Calu3 (cell line): ENCODE measurements around the gene SLC46A1. TPM values are rescaled to one million over a fixed set of nuclear protein-coding genes. Genes with fewer than 3 reads are reported as not detected.

Experiments used
- BruUV-seq: library from RNA; stranded (reverse); fragments of 400-500 nt; replicated peaks from 2 replicates; lab custom pipeline; 2021; lab: Mats Ljungman, UMichigan
- CTCF ChIA-PET: fragments of 300-600 bp; sonication (Branson Sonifier 250); formaldehyde crosslinking; loops from one replicate; lab custom pipeline; 2022; ENCODE audit warnings: antibody characterized with exemption; lab: Charles Lee
- DNase-seq: peaks from one replicate; pipeline ENCODE4 v3.0.0; 2022
- H3K27ac Mint-ChIP-seq: one replicate; pipeline ENCODE4 v1.8.0; 2022; ENCODE audit warnings: mixed read lengths; ENCODE audit not compliant: unreplicated experiment
- H3K27me3 Mint-ChIP-seq: one replicate; pipeline ENCODE4 v1.8.0; 2022; ENCODE audit warnings: mixed read lengths; ENCODE audit not compliant: unreplicated experiment
- H3K36me3 Mint-ChIP-seq: one replicate; pipeline ENCODE4 v1.8.0; 2022; ENCODE audit warnings: mild to moderate bottlenecking, moderate library complexity, mixed read lengths; ENCODE audit not compliant: insufficient read depth, unreplicated experiment
- H3K4me1 Mint-ChIP-seq: one replicate; pipeline ENCODE4 v1.8.0; 2022; ENCODE audit warnings: mild to moderate bottlenecking, low read depth, mixed read lengths; ENCODE audit not compliant: unreplicated experiment
- H3K4me3 Mint-ChIP-seq: one replicate; pipeline ENCODE4 v1.8.0; 2022; ENCODE audit warnings: mild to moderate bottlenecking, low read depth, moderate library complexity, mixed read lengths; ENCODE audit not compliant: unreplicated experiment
- H3K9me3 Mint-ChIP-seq: one replicate; pipeline ENCODE4 v1.8.0; 2022; ENCODE audit warnings: low read depth, mixed read lengths; ENCODE audit not compliant: unreplicated experiment
- intact Hi-C: fragments of 100-400 bp; cut with micrococcal nuclease; formaldehyde crosslinking; loops from one replicate; pipeline ENCODE4 v1.10.0; 2022; ENCODE audit not compliant: unreplicated experiment
- total RNA-seq: library from RNA; stranded (reverse); gene quantifications from 2 replicates; pipeline ENCODE4 v1.2.3, GENCODE V29; 2022
- TF ChIP-seq, protein P1 (sequence below): fragments of 200-600 bp; IDR thresholded peaks from one replicate; pipeline ENCODE4 v1.8.0; 2022; ENCODE audit warnings: antibody characterized with exemption; ENCODE audit not compliant: unreplicated experiment

Gene SLC46A1
- total RNA-seq, 1 experiment from 2014 or later = 17.0 TPM

DNA sequence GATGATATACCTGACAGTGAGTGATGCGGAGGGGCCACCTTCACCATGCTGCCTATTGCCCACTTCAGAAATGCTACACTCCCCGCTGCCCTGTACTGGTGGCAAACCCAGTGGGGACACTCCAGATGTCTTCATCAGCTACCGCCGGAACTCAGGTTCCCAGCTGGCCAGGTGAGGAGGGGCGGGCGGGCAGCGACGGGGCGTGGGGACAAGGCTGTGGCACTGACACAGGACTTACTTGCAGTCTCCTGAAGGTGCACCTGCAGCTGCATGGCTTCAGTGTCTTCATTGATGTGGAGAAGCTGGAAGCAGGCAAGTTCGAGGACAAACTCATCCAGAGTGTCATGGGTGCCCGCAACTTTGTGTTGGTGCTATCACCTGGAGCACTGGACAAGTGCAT lies 17.9 kb downstream of the SLC46A1 start:
- intact Hi-C loops = no loop called here
- Mint-ChIP-seq H3K9me3 (no peaks in the 10 kb centered on the region), H3K36me3 (peaks cover 16% of the 10 kb centered on the region), H3K4me1 (peaks cover 9% of the 10 kb centered on the region), H3K27ac (no peak overlapping the region), H3K27me3 (peaks cover 13% of the 10 kb centered on the region), H3K4me3 (no peak overlapping the region)
- DNase-seq = no peak
- TF ChIP-seq, protein P1, sequence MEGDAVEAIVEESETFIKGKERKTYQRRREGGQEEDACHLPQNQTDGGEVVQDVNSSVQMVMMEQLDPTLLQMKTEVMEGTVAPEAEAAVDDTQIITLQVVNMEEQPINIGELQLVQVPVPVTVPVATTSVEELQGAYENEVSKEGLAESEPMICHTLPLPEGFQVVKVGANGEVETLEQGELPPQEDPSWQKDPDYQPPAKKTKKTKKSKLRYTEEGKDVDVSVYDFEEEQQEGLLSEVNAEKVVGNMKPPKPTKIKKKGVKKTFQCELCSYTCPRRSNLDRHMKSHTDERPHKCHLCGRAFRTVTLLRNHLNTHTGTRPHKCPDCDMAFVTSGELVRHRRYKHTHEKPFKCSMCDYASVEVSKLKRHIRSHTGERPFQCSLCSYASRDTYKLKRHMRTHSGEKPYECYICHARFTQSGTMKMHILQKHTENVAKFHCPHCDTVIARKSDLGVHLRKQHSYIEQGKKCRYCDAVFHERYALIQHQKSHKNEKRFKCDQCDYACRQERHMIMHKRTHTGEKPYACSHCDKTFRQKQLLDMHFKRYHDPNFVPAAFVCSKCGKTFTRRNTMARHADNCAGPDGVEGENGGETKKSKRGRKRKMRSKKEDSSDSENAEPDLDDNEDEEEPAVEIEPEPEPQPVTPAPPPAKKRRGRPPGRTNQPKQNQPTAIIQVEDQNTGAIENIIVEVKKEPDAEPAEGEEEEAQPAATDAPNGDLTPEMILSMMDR = no peak
- CTCF ChIA-PET = interaction anchor here (0.7 kb wide), 1 partner anchor 31 kb away, joined by 3 read pairs; no protein-coding TSS in a partner anchor
- no TSS peak for BruUV-seq

DNA sequence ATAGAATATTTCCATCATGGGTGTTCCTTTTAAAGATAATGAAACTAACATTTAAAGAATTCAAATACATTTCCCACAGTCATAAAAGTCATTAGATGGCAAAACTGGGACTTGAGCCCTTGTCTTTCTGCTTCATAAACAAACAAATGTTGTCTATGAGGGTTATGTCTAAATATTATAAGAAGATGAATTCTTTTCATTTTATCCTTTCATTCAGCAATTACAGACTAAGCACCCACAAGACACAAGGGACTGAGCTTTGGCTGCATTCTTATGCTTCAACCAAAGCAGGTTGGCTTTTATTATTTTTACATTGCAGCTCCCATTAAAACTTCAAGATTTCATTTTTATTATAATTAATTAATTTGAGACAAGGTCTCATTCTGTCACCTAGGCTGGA lies 19.6 kb downstream of the SLC46A1 start:
- Mint-ChIP-seq H3K27ac (no peak overlapping the region), H3K27me3 (peaks cover 30% of the 10 kb centered on the region)
- BruUV-seq = no TSS peak

DNA sequence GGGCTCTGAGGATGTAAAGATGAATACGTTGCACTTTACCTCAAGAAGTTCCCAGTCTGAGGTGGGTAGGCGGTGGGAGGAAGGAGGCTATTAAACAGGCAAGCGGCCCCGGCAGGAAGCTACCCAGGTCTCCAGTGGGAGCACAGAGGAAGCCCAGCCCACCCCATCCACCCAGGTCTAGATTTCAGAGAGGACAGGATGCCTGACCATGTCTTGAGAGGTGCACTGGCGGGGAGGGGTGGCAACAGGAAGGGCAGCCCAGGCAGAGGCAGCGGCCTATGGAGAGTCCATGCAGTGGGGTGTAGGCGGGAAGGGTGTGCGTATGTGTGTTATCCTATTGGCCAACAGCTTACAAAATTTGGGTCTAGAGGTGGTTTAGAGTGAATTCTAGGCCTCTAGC lies 20.6 kb downstream of the SLC46A1 start:
- Mint-ChIP-seq H3K4me3 (peak overlapping the region; percentile 84), H3K27me3 (peaks cover 40% of the 10 kb centered on the region), H3K27ac (no peak overlapping the region), H3K36me3 (peaks cover 16% of the 10 kb centered on the region), H3K9me3 (no peaks in the 10 kb centered on the region), H3K4me1 (peaks cover 17% of the 10 kb centered on the region)
- intact Hi-C loops = no loop called here
- no peak for DNase-seq
- CTCF ChIA-PET = no interaction called here
- TF ChIP-seq, protein P1 = no peak
- no TSS peak for BruUV-seq

More for the DNA sequence above, 19.6 kb downstream of the SLC46A1 start:
- CTCF ChIA-PET = no interaction called here
- DNase-seq = no peak
- peaks cover 16% of the 10 kb centered on the region for H3K36me3 Mint-ChIP-seq
- intact Hi-C loops = no loop called here
- H3K9me3 Mint-ChIP-seq = no peaks in the 10 kb centered on the region
- TF ChIP-seq, protein P1 = no peak
- H3K4me3 Mint-ChIP-seq = no peak overlapping the region
- H3K4me1 Mint-ChIP-seq = peaks cover 9% of the 10 kb centered on the region

DNA sequence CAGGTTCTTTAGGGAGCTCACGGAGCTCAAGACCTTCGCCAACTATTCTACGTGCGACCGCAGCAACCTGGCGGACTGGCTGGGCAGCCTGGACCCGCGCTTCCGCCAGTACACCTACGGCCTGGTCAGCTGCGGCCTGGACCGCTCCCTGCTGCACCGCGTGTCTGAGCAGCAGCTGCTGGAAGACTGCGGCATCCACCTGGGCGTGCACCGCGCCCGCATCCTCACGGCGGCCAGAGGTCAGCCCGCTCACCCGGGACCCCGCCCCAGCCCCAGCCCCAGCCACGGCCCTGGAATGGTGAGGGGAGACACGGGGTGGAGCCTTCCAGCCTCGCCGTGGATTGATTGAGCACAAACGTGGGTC lies 21.0 kb downstream of the SLC46A1 start:
- Mint-ChIP-seq H3K27me3 (peaks cover 44% of the 10 kb centered on the region), H3K4me1 (peaks cover 20% of the 10 kb centered on the region), H3K9me3 (no peaks in the 10 kb centered on the region), H3K27ac (no peak overlapping the region), H3K4me3 (peak overlapping the region; percentile 84), H3K36me3 (peaks cover 16% of the 10 kb centered on the region)
- BruUV-seq = no TSS peak
- TF ChIP-seq, protein P1 = no peak
- peak; percentile 61 for DNase-seq
- CTCF ChIA-PET = interaction anchor here (0.6 to 1.3 kb wide), 2 partner anchors 32 to 84 kb away, joined by 3 read pairs; no protein-coding TSS in a partner anchor
- intact Hi-C loops = no loop called here
